Nephron (organoid): ENCODE results near the gene ATP13A3.

Experiments
- H3K27ac Mint-ChIP-seq, 3 experiments: 2 replicates each; pipeline ENCODE4 v1.8.0; 2020; ENCODE audit warnings: mixed read lengths in 3 of 3, mild to moderate bottlenecking in 2 of 3, moderate library complexity in 1 of 3
- H3K27me3 Mint-ChIP-seq: 2 replicates; pipeline ENCODE4 v1.8.0; 2021; ENCODE audit warnings: low read depth, mild to moderate bottlenecking, moderate library complexity, mixed read lengths
- H3K36me3 Mint-ChIP-seq: 2 replicates; pipeline ENCODE4 v1.8.0; 2020; ENCODE audit warnings: low read depth, mixed read lengths
- H3K4me1 Mint-ChIP-seq: 2 replicates; pipeline ENCODE4 v1.8.0; 2020; ENCODE audit warnings: mixed read lengths
- H3K4me3 Mint-ChIP-seq, 3 experiments: 2 replicates each; pipeline ENCODE4 v1.8.0; 2020; ENCODE audit warnings: mild to moderate bottlenecking in 3 of 3, mixed read lengths in 3 of 3, moderate library complexity in 2 of 3
- H3K9me3 Mint-ChIP-seq: 2 replicates; pipeline ENCODE4 v1.8.0; 2020; ENCODE audit warnings: mixed read lengths
- CTCF ChIP-seq, 3 experiments: fragments of 200-600 bp; sonication (generic); IDR thresholded peaks; one replicate each; pipeline ENCODE4 v1.5.0; 2021; ENCODE audit warnings: antibody characterized with exemption in 3 of 3; ENCODE audit not compliant: unreplicated experiment in 3 of 3

ATP13A3 gene

DNA sequence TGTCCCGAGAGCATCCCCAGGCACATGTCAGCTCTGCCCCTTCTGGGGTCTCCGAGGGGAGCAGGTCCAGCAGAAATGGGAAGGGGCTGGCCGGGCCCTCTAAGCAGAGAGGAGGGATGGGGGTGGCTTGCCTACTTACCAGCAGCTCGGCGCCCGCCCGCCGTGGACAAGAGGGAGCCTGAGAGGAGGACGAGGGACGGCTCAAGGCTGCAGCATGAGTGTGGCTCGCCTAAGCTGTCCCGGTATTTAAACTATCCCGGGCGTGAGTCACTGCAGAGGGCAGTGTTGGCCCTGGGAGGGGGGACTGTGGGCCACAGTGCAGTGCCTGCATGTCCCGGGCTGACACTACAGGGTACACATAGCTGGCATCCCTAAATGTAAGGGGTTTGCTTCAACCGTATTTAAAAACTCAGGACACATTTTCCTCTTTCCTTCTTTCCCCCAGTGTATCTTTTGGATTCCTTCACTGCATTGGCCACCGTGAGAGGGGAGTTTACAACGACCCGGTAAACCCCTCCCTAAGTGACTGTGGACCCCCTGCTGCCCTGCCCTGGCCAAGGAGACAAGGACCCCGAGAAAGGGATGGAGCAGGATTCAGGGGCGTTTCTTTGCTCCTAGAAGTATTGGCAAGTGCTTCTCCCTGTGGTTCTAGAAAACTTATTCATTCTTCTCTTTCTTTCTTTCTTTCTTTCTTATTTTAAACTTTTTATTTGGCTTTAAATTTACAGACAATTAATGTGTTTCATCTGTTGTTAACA is 117.1 kb downstream of the ATP13A3 start, which contains the start of gene LRRC15:
TSS of gene LRRC15 (minus strand) at position 222 of the 758 bp plus-strand sequence. CDS start 8,700 bp downstream, outside the sequence.
- H3K27ac Mint-ChIP-seq, result no peak within 1 kb of the TSS
- no peaks in the 10 kb centered on the region for H3K36me3 Mint-ChIP-seq
- H3K4me3 Mint-ChIP-seq, result no peak within 1 kb of the TSS
- H3K27me3 Mint-ChIP-seq, result peaks cover 65% of the 10 kb centered on the region
- no peaks in the 10 kb centered on the region for H3K9me3 Mint-ChIP-seq
- H3K4me1 Mint-ChIP-seq, result peaks cover 19% of the 10 kb centered on the region
- TF ChIP-seq CTCF (IDR thresholded peaks at IDR 0.05; ENCODE audit: unreplicated experiment in 3 of 3), result no peak

GRCh38 chr3:194368918-194369317 is 117.9 kb downstream of the ATP13A3 start:
- Mint-ChIP-seq H3K4me1 (peaks cover 25% of the 10 kb centered on the region), H3K36me3 (no peaks in the 10 kb centered on the region), H3K27me3 (peaks cover 71% of the 10 kb centered on the region), H3K4me3 (no peak overlapping the region), H3K9me3 (no peaks in the 10 kb centered on the region), H3K27ac (no peak overlapping the region)
- no peak for TF ChIP-seq CTCF (IDR thresholded peaks at IDR 0.05; ENCODE audit: unreplicated experiment in 3 of 3)

DNA sequence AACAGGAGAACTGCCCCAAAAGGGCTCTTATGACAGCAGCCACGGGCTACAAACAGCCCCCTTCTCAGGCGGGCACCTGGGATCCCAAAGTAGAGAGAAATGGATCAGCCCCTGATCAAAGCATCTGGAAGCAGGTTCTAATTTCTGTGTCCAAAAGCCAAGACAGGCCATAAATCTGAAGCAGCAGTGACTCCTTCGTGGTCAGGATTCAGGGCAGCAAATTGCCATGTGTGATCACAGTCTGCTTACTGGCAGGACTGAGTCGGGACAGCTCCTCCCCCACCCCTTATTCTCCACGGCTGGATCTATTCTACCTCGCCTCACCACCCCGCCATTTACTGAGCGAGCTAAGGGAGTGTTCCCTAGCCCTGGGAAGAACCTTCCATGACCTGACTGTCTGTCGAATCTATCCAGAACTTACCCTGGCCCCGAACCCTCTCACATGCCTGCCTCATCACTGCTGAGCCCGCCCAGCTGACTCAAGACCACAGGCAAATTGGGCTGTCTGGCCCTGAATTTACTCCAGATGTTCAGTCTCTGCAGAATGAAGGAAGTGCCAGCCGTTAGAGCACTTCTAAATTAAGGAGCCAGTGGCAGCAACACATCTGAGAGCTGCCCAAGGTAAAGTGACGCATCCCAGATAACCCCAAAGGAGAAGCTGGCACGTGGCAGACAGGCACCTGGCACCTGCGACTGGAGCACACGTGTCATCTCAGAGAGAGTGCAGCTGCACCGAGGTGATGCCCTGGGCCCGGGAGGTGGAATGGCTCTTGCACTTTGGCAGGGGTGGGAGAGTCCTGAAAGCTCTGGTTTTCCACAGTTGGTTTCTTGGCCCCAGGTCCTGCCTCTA is 118.6 kb downstream of the ATP13A3 start:
- Mint-ChIP-seq H3K27ac (no peak overlapping the region), H3K9me3 (no peaks in the 10 kb centered on the region), H3K4me1 (peaks cover 28% of the 10 kb centered on the region), H3K27me3 (peaks cover 74% of the 10 kb centered on the region), H3K4me3 (no peak overlapping the region), H3K36me3 (no peaks in the 10 kb centered on the region)
- no peak for TF ChIP-seq CTCF (IDR thresholded peaks at IDR 0.05; ENCODE audit: unreplicated experiment in 3 of 3)

DNA sequence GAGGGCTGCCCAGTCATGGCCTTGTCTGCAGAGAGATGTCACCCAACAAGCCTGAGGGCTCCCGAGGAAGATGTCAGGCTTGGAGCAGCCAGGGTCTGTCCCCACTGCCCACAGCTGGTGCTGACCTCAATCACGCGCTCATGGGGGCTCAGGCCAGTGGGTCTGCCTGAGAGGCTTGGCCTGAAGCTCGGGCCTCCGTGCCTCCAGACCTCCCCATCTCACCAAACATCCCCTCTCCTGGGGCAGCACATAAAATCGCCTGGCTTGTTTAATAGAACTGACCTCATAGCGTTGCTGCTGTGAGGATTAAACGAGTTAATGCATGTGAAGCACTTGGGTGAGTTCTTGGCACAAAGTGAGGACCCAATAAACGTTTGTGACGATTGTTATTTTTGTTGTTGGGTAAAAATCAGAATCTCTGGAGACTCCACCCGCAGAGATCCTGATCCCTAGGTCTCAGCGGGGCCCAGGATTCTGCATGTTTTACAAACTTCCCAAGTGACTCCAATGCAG is 120.8 kb downstream of the ATP13A3 start:
- peaks cover 29% of the 10 kb centered on the region for H3K4me1 Mint-ChIP-seq
- H3K9me3 Mint-ChIP-seq, result no peaks in the 10 kb centered on the region
- no peak for TF ChIP-seq CTCF (IDR thresholded peaks at IDR 0.05; ENCODE audit: unreplicated experiment in 3 of 3)

GRCh38 chr3:194365526-194365925 is 121.3 kb downstream of the ATP13A3 start:
- TF ChIP-seq CTCF (IDR thresholded peaks at IDR 0.05; ENCODE audit: unreplicated experiment in 3 of 3), result no peak
- H3K4me3 Mint-ChIP-seq, result no peak overlapping the region
- peaks cover 67% of the 10 kb centered on the region for H3K27me3 Mint-ChIP-seq

More for the DNA sequence above, 120.8 kb downstream of the ATP13A3 start:
- no peaks in the 10 kb centered on the region for H3K36me3 Mint-ChIP-seq
- no peak overlapping the region for H3K27ac Mint-ChIP-seq
- no peak overlapping the region for H3K4me3 Mint-ChIP-seq
- H3K27me3 Mint-ChIP-seq, result peaks cover 71% of the 10 kb centered on the region

More at GRCh38 chr3:194365526-194365925, 121.3 kb downstream of the ATP13A3 start:
- Mint-ChIP-seq H3K36me3 (no peaks in the 10 kb centered on the region), H3K27ac (no peak overlapping the region), H3K9me3 (no peaks in the 10 kb centered on the region), H3K4me1 (peaks cover 29% of the 10 kb centered on the region)
